CD14-positive monocyte (primary cell): ENCODE results near the gene SRSF7. TPM values are rescaled to one million over a fixed set of nuclear protein-coding genes. Genes with fewer than 3 reads are reported as not detected.
"Not testable (repeated sequence)": the region's sequence is repeated elsewhere in the genome, so short reads cannot be mapped to it uniquely, and the experiment has no call there.

Experiments used
- DNase-seq, 3 donors: peaks; one replicate each; pipeline ENCODE4 v3.0.0-alpha.2; 2011 to 2022
- H2AFZ ChIP-seq: 2 replicates; pipeline ENCODE4 v1.6.0; 2012; ENCODE audit warnings: mild to moderate bottlenecking, low read depth, low read length, inconsistent platforms; ENCODE audit not compliant: insufficient read depth, poor library complexity, severe bottlenecking
- H3K27ac ChIP-seq, 2 donors: 1 replicate in 1 of 2; 2 replicates in 1 of 2; pipeline ENCODE4 v1.5.1; 2012 to 2013; ENCODE audit warnings: low read length in 2 of 2, control low read depth in 1 of 2, inconsistent platforms in 1 of 2, low read depth in 1 of 2, mild to moderate bottlenecking in 1 of 2
- H3K27me3 ChIP-seq, 2 donors: one replicate each; pipeline versions ENCODE4 v1.6.0 to v1.6.1; 2011 to 2013; ENCODE audit warnings: low read length in 2 of 2; ENCODE audit not compliant: control insufficient read depth in 2 of 2, insufficient read depth in 2 of 2
- H3K36me3 ChIP-seq, 2 donors: replicated peaks in 1 of 2; 1 replicate in 1 of 2; 2 replicates in 1 of 2; pipeline versions ENCODE4 v1.5.1 to v1.6.1; 2012 to 2013; ENCODE audit warnings: low read length in 2 of 2, control low read depth in 1 of 2, inconsistent platforms in 1 of 2, mild to moderate bottlenecking in 1 of 2; ENCODE audit not compliant: insufficient read depth in 2 of 2, control insufficient read depth in 1 of 2
- H3K4me1 ChIP-seq, 2 donors: 1 replicate in 1 of 2; 2 replicates in 1 of 2; pipeline versions ENCODE4 v1.5.1 to v1.6.1; 2012 to 2013; ENCODE audit warnings: low read length in 2 of 2, control low read depth in 1 of 2, inconsistent platforms in 1 of 2, mild to moderate bottlenecking in 1 of 2, moderate library complexity in 1 of 2; ENCODE audit not compliant: insufficient read depth in 2 of 2, control insufficient read depth in 1 of 2
- H3K4me2 ChIP-seq: replicated peaks from 2 replicates; pipeline ENCODE3; 2012; ENCODE audit warnings: low read length, moderate library complexity, mild to moderate bottlenecking; ENCODE audit not compliant: poor library complexity, severe bottlenecking; ENCODE audit errors: extremely low read depth
- H3K4me3 ChIP-seq, 3 experiments: fragments of 200-600 bp in 1 of 3; sonication (generic) in 1 of 3; replicated peaks in 1 of 3; 1 replicate in 2 of 3; 2 replicates in 1 of 3; pipeline ENCODE4 v1.5.1; 2011 to 2013; ENCODE audit warnings: low read length in 3 of 3, mild to moderate bottlenecking in 3 of 3, control low read depth in 2 of 3, low read depth in 2 of 3, inconsistent platforms in 1 of 3, moderate library complexity in 1 of 3
- H3K79me2 ChIP-seq: 2 replicates; pipeline ENCODE4 v1.6.0; 2012; ENCODE audit warnings: mild to moderate bottlenecking, control low read depth, inconsistent platforms, low read length, moderate library complexity; ENCODE audit not compliant: insufficient read depth
- H3K9ac ChIP-seq: 2 replicates; pipeline ENCODE4 v1.6.0; 2017; ENCODE audit warnings: low read length, mild to moderate bottlenecking; ENCODE audit not compliant: insufficient read depth, poor library complexity, severe bottlenecking
- H3K9me3 ChIP-seq, 2 donors: replicated peaks in 1 of 2; 1 replicate in 1 of 2; 2 replicates in 1 of 2; pipeline versions ENCODE4 v1.5.1 to v1.6.1; 2012 to 2013; ENCODE audit warnings: low read length in 2 of 2, control low read depth in 1 of 2; ENCODE audit not compliant: control insufficient read depth in 1 of 2, insufficient read depth in 1 of 2
- H4K20me1 ChIP-seq: 2 replicates; pipeline ENCODE4 v1.6.0; 2012; ENCODE audit warnings: mild to moderate bottlenecking, low read length, control low read depth, moderate library complexity; ENCODE audit not compliant: insufficient read depth
- H3K27ac Mint-ChIP-seq, 7 donors: one replicate each; pipeline ENCODE4 v1.8.0; 2020; ENCODE audit warnings: mild to moderate bottlenecking in 7 of 7, mixed read lengths in 7 of 7, moderate library complexity in 6 of 7, inconsistent platforms in 2 of 7
- H3K27me3 Mint-ChIP-seq, 3 donors: one replicate each; pipeline ENCODE4 v1.8.0; 2021 to 2022; ENCODE audit warnings: low read depth in 3 of 3, mild to moderate bottlenecking in 3 of 3, mixed read lengths in 3 of 3, moderate library complexity in 3 of 3, inconsistent platforms in 1 of 3
- H3K36me3 Mint-ChIP-seq, 2 donors: one replicate each; pipeline ENCODE4 v1.8.0; 2020; ENCODE audit warnings: mixed read lengths in 2 of 2, inconsistent platforms in 1 of 2, mild to moderate bottlenecking in 1 of 2
- H3K4me1 Mint-ChIP-seq: one replicate; pipeline ENCODE4 v1.8.0; 2020; ENCODE audit warnings: mild to moderate bottlenecking, mixed read lengths
- H3K4me3 Mint-ChIP-seq, 2 donors: one replicate each; pipeline ENCODE4 v1.8.0; 2020; ENCODE audit warnings: mild to moderate bottlenecking in 2 of 2, mixed read lengths in 2 of 2, moderate library complexity in 1 of 2
- H3K9me3 Mint-ChIP-seq, 7 donors: one replicate each; pipeline ENCODE4 v1.8.0; 2020 to 2022; ENCODE audit warnings: mixed read lengths in 7 of 7, mild to moderate bottlenecking in 6 of 7, moderate library complexity in 6 of 7, inconsistent platforms in 2 of 7
- WGBS: methylation state at CpG from one replicate; pipeline ENCODE4 v1.1.5; 2013; ENCODE audit warnings: missing lambda C conversion rate; ENCODE audit not compliant: insufficient coverage; 5-methylcytosine and 5-hydroxymethylcytosine counted together
- intact Hi-C, 2 donors: fragments of 100-400 bp; cut with micrococcal nuclease; formaldehyde crosslinking; loops; one replicate each; pipeline versions ENCODE4 v1.15.0 to v1.15.1; 2023
- polyA plus RNA-seq, 3 donors: library from polyadenylated mRNA; depleted of rRNA in 1 of 3; unstranded in 2 of 3; stranded (reverse) in 1 of 3; fragments of 300-500 nt in 2 of 3; fragments of >200 nt in 1 of 3; fragmentation: Illumina TruSeq in 2 of 3; gene quantifications; 1 replicate in 2 of 3; 2 replicates in 1 of 3; pipeline ENCODE4 v1.2.3, GENCODE V29; 2012 to 2021
- TF ChIP-seq, protein P1 (sequence below): fragments of 200-600 bp; IDR thresholded peaks from one replicate; pipeline ENCODE4 v1.8.0; 2022; ENCODE audit warnings: antibody characterized with exemption, mild to moderate bottlenecking

SRSF7 gene
- polyA plus RNA-seq, 3 donors = 226 to 299 (median 246) TPM

DNA sequence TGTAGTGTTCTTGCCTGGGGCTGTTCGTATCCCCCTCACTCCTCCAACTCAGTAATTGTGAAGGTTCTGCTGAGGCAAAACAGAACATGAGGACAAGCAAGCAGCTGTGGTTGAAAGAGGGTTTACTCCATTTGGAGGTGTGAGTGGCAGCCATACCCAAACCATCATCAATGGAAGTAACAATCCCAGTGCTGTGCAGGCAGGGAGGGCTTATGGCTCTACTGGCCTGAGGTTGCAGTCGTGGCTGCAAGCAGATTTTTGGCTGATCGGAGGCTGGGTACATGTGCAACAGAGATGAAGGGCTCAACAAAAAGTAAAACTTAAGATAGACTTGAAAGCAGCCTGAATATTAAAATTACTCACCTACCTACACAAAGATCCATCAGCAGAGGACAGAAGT is 13.2 kb downstream of the SRSF7 start:
- no peak overlapping the region for H3K4me3 ChIP-seq
- H3K27me3 ChIP-seq = no peaks in the 10 kb centered on the region
- peak overlapping the region; percentile 24 for H3K9ac ChIP-seq
- TF ChIP-seq, protein P1, sequence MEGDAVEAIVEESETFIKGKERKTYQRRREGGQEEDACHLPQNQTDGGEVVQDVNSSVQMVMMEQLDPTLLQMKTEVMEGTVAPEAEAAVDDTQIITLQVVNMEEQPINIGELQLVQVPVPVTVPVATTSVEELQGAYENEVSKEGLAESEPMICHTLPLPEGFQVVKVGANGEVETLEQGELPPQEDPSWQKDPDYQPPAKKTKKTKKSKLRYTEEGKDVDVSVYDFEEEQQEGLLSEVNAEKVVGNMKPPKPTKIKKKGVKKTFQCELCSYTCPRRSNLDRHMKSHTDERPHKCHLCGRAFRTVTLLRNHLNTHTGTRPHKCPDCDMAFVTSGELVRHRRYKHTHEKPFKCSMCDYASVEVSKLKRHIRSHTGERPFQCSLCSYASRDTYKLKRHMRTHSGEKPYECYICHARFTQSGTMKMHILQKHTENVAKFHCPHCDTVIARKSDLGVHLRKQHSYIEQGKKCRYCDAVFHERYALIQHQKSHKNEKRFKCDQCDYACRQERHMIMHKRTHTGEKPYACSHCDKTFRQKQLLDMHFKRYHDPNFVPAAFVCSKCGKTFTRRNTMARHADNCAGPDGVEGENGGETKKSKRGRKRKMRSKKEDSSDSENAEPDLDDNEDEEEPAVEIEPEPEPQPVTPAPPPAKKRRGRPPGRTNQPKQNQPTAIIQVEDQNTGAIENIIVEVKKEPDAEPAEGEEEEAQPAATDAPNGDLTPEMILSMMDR = no peak
- peaks cover 0 to 2% (median 0%) of the 10 kb centered on the region in 3 donors for H3K27me3 Mint-ChIP-seq
- peaks cover 16 to 21% of the 10 kb centered on the region in 2 donors for H3K4me1 ChIP-seq
- H3K4me2 ChIP-seq = peak overlapping the region; percentile 16
- peaks cover 29 to 44% of the 10 kb centered on the region in 2 donors for H3K36me3 ChIP-seq
- peaks cover 46 to 67% of the 10 kb centered on the region in 2 donors for H3K36me3 Mint-ChIP-seq
- intact Hi-C loops = loop anchor here in 1 of 2 donors (5.0 kb wide), 1 partner anchor 151 kb away; no protein-coding TSS in a partner anchor
- no peak overlapping the region for H3K4me3 Mint-ChIP-seq
- H3K9me3 ChIP-seq = no peaks in the 10 kb centered on the region
- WGBS = 100% methylated on average over 1 of the region's 3 CpGs
- no peak overlapping the region for H2AFZ ChIP-seq
- peak overlapping the region; percentile 52 to 86 (median 79) for H3K27ac Mint-ChIP-seq
- peaks cover 4% of the 10 kb centered on the region for H3K79me2 ChIP-seq
- H3K4me1 Mint-ChIP-seq = peaks cover 31% of the 10 kb centered on the region
- H3K9me3 Mint-ChIP-seq = peaks cover 0 to 2% (median 0%) of the 10 kb centered on the region in 7 donors
- no peak for DNase-seq
- H4K20me1 ChIP-seq = peaks cover 41% of the 10 kb centered on the region
- peak overlapping the region in 1 of 2 donors; percentile 60 for H3K27ac ChIP-seq

- H3K4me3 ChIP-seq, H3K9me3 ChIP-seq, H3K9me3 Mint-ChIP-seq, H2AFZ ChIP-seq, H3K27me3 Mint-ChIP-seq, H3K79me2 ChIP-seq, H3K4me3 Mint-ChIP-seq, H3K27me3 ChIP-seq: not testable (repeated sequence)
- peak overlapping the region; percentile 16 for H3K4me2 ChIP-seq
- H3K4me1 ChIP-seq = peaks cover 16 to 21% of the 10 kb centered on the region in 2 donors
- peak overlapping the region; percentile 52 to 86 (median 73) for H3K27ac Mint-ChIP-seq
- intact Hi-C loops = loop anchor here in 1 of 2 donors (5.0 kb wide), 1 partner anchor 150 kb away; no protein-coding TSS in a partner anchor
- peak overlapping the region; percentile 7 to 60 for H3K27ac ChIP-seq
- H3K9ac ChIP-seq = peak overlapping the region; percentile 24
- H3K36me3 Mint-ChIP-seq = peaks cover 45 to 68% of the 10 kb centered on the region in 2 donors
- WGBS = no CpG with 5 or more reads among the region's 11 CpGs
- H4K20me1 ChIP-seq = peaks cover 34% of the 10 kb centered on the region
- peaks cover 25 to 44% of the 10 kb centered on the region in 2 donors for H3K36me3 ChIP-seq
- DNase-seq = peak; percentile 37 to 75 (median 50)
- H3K4me1 Mint-ChIP-seq = peaks cover 31% of the 10 kb centered on the region
Measured at GRCh38 chr2:38737000-38737698, 14.0 kb downstream of the SRSF7 start.
